ENCODE measurements around the gene LHFPL6. TPM values are rescaled to one million over a fixed set of nuclear protein-coding genes. Genes with fewer than 3 reads are reported as not detected.

LHFPL6 gene
- total RNA-seq, 4 donors from 2014 or later: 40.2 to 77.5 (median 66.6) TPM

- ATAC-seq: no peak
- TF ChIP-seq CTCF (IDR thresholded peaks at IDR 0.05) (no peak), POLR2A (IDR thresholded peaks at IDR 0.05) (no peak), EP300 (IDR thresholded peaks at IDR 0.05) (no peak), POLR2AphosphoS5 (IDR thresholded peaks at IDR 0.05) (no peak)
- Histone ChIP-seq H3K27ac (no peak overlapping the region), H3K36me3 (no peaks in the 10 kb centered on the region), H3K4me3 (no peak overlapping the region), H3K4me1 (no peaks in the 10 kb centered on the region), H3K27me3 (no peaks in the 10 kb centered on the region), H3K9me3 (peaks cover 0 to 5% (median 0%) of the 10 kb centered on the region in 3 donors)
These were observed 266.1 kb downstream of the LHFPL6 start for GRCh38 chr13:39336937-39337336.

GRCh38 chr13:39336207-39336606 is 266.8 kb downstream of the LHFPL6 start:
- no peaks in the 10 kb centered on the region for H3K4me1 ChIP-seq
- TF ChIP-seq POLR2A (IDR thresholded peaks at IDR 0.05) (no peak), CTCF (IDR thresholded peaks at IDR 0.05) (no peak), EP300 (IDR thresholded peaks at IDR 0.05) (no peak), POLR2AphosphoS5 (IDR thresholded peaks at IDR 0.05) (no peak)
- WGBS, 2 donors (ENCODE audit: low coverage in 1 of 2): 74 to 89% methylated on average over 4 of the region's 4 CpGs
- H3K27ac ChIP-seq: no peak overlapping the region
- no peaks in the 10 kb centered on the region for H3K36me3 ChIP-seq
- H3K4me3 ChIP-seq: no peak overlapping the region
- no peak for ATAC-seq
- H3K9me3 ChIP-seq: peaks cover 0 to 5% (median 0%) of the 10 kb centered on the region in 3 donors
- no peaks in the 10 kb centered on the region for H3K27me3 ChIP-seq

GRCh38 chr13:39335721-39336120 is 267.3 kb downstream of the LHFPL6 start:
- Histone ChIP-seq H3K36me3 (no peaks in the 10 kb centered on the region), H3K27ac (no peak overlapping the region), H3K4me3 (no peak overlapping the region), H3K27me3 (no peaks in the 10 kb centered on the region), H3K9me3 (peaks cover 0 to 5% (median 0%) of the 10 kb centered on the region in 3 donors), H3K4me1 (no peaks in the 10 kb centered on the region)
- ATAC-seq: no peak
- no peak for TF ChIP-seq POLR2AphosphoS5 (IDR thresholded peaks at IDR 0.05)
- TF ChIP-seq POLR2A (IDR thresholded peaks at IDR 0.05): no peak
- whole genome bisulfite sequencing, 2 donors (ENCODE audit: low coverage in 1 of 2): 76 to 85% methylated on average over 3 of the region's 3 CpGs

- ATAC-seq: no peak
- Histone ChIP-seq H3K4me3 (no peak overlapping the region), H3K27ac (no peak overlapping the region), H3K4me1 (no peaks in the 10 kb centered on the region), H3K36me3 (no peaks in the 10 kb centered on the region), H3K9me3 (peaks cover 0 to 5% (median 0%) of the 10 kb centered on the region in 3 donors), H3K27me3 (no peaks in the 10 kb centered on the region)
- 100% methylated on average over 2 of the region's 2 CpGs for WGBS, 2 donors (ENCODE audit: low coverage in 1 of 2)
- no peak for TF ChIP-seq EP300 (IDR thresholded peaks at IDR 0.05)
- no peak for TF ChIP-seq POLR2A (IDR thresholded peaks at IDR 0.05)
- no peak for TF ChIP-seq POLR2AphosphoS5 (IDR thresholded peaks at IDR 0.05)
- no peak for TF ChIP-seq CTCF (IDR thresholded peaks at IDR 0.05)
These were observed 272.5 kb downstream of the LHFPL6 start for GRCh38 chr13:39330504-39330903.

GRCh38 chr13:39329182-39329639 is 273.8 kb downstream of the LHFPL6 start:
- TF ChIP-seq CTCF (IDR thresholded peaks at IDR 0.05): no peak
- Histone ChIP-seq H3K4me3 (no peak overlapping the region), H3K4me1 (no peaks in the 10 kb centered on the region), H3K36me3 (no peaks in the 10 kb centered on the region), H3K27me3 (no peaks in the 10 kb centered on the region), H3K27ac (no peak overlapping the region), H3K9me3 (peaks cover 0 to 5% (median 0%) of the 10 kb centered on the region in 3 donors)
- no peak for ATAC-seq
- WGBS, 2 donors (ENCODE audit: low coverage in 1 of 2): 88 to 92% methylated on average over 5 of the region's 5 CpGs

- H3K4me3 ChIP-seq: no peak overlapping the region
- H3K9me3 ChIP-seq: no peaks in the 10 kb centered on the region
- H3K27ac ChIP-seq: no peak overlapping the region
- H3K36me3 ChIP-seq: no peaks in the 10 kb centered on the region
- H3K4me1 ChIP-seq: peaks cover 0 to 15% (median 0%) of the 10 kb centered on the region in 3 donors
- no peak for TF ChIP-seq EP300 (IDR thresholded peaks at IDR 0.05)
- TF ChIP-seq POLR2AphosphoS5 (IDR thresholded peaks at IDR 0.05): no peak
- TF ChIP-seq CTCF (IDR thresholded peaks at IDR 0.05): no peak
- TF ChIP-seq POLR2A (IDR thresholded peaks at IDR 0.05): no peak
- 88 to 100% methylated on average over 1 of the region's 1 CpG for WGBS, 2 donors (ENCODE audit: low coverage in 1 of 2)
- H3K27me3 ChIP-seq: no peaks in the 10 kb centered on the region
- no peak for ATAC-seq
These were observed 275.9 kb downstream of the LHFPL6 start for GRCh38 chr13:39327172-39327479.
